H1 (cell line): ENCODE results near the gene STARD9.

Experiments used
- CEBPB ChIP-seq: IDR thresholded peaks from 2 replicates; pipeline ENCODE4 v1.6.1; 2012; ENCODE audit warnings: low read depth, low read length
- CHD2 ChIP-seq: IDR thresholded peaks from 2 replicates; pipeline ENCODE4 v1.6.1; 2012; ENCODE audit warnings: low read length, improper control_type of control experiment
- CTCF ChIP-seq, 3 experiments: IDR thresholded peaks; 1 replicate in 2 of 3; 2 replicates in 1 of 3; pipeline versions ENCODE4 v1.5.1 to v1.6.1; 2011; ENCODE audit warnings: low read length in 3 of 3, mild to moderate bottlenecking in 3 of 3, inconsistent platforms in 2 of 3, low read depth in 1 of 3, moderate library complexity in 1 of 3; ENCODE audit not compliant: insufficient read depth in 1 of 3; ENCODE audit errors: control extremely low read depth in 1 of 3
- EP300 ChIP-seq, 2 experiments: IDR thresholded peaks; 1 replicate in 1 of 2; 2 replicates in 1 of 2; pipeline ENCODE4 v1.6.1; 2011 to 2012; ENCODE audit warnings: low read depth in 2 of 2, low read length in 2 of 2, mild to moderate bottlenecking in 2 of 2, borderline replicate concordance in 1 of 2, inconsistent platforms in 1 of 2, moderate library complexity in 1 of 2
- EZH2 ChIP-seq: fragments of 200-600 bp; sonication (generic); IDR thresholded peaks from 2 replicates; pipeline ENCODE4 v1.7.1; 2012; ENCODE audit warnings: low read depth, mild to moderate bottlenecking, moderate library complexity, low read length, inconsistent platforms; ENCODE audit not compliant: severe bottlenecking
- POLR2A ChIP-seq, 2 experiments: IDR thresholded peaks; 1 replicate in 1 of 2; 2 replicates in 1 of 2; pipeline ENCODE4 v1.6.1; 2011; ENCODE audit warnings: low read depth in 2 of 2, low read length in 2 of 2, mild to moderate bottlenecking in 2 of 2; ENCODE audit errors: control extremely low read depth in 1 of 2
- POLR2AphosphoS5 ChIP-seq: IDR thresholded peaks from 2 replicates; pipeline ENCODE4 v1.6.1; 2011; ENCODE audit warnings: low read depth, low read length
- POU5F1 ChIP-seq: IDR thresholded peaks from 2 replicates; pipeline ENCODE4 v1.6.1; 2011; ENCODE audit warnings: low read depth, mild to moderate bottlenecking, low read length, moderate library complexity
- RFX5 ChIP-seq: IDR thresholded peaks from 2 replicates; pipeline ENCODE4 v1.6.1; 2011; ENCODE audit warnings: low read depth, low read length, improper control_type of control experiment, borderline replicate concordance
- SP2 ChIP-seq: IDR thresholded peaks from 2 replicates; pipeline ENCODE4 v1.6.1; 2012; ENCODE audit warnings: mild to moderate bottlenecking, low read length, inconsistent platforms
- TEAD4 ChIP-seq: IDR thresholded peaks from 2 replicates; pipeline ENCODE4 v1.6.1; 2012; ENCODE audit warnings: low read depth, low read length, inconsistent platforms, mixed read lengths
- USF2 ChIP-seq: IDR thresholded peaks from 2 replicates; pipeline ENCODE4 v1.6.1; 2011; ENCODE audit warnings: low read length, improper control_type of control experiment

- no peak for TF ChIP-seq SP2
- TF ChIP-seq CTCF (IDR thresholded peaks at IDR 0.05; ENCODE audit: control extremely low read depth in 1 of 3, insufficient read depth in 1 of 3, low read depth in 1 of 3, low read length in 3 of 3) = no peak
- no peak for TF ChIP-seq CHD2
- no peak for TF ChIP-seq POU5F1
- no peak for TF ChIP-seq TEAD4
- TF ChIP-seq POLR2A (IDR thresholded peaks at IDR 0.05; ENCODE audit: control extremely low read depth in 1 of 2, low read depth in 2 of 2, low read length in 2 of 2) = no peak
- TF ChIP-seq CEBPB = no peak
- no peak for TF ChIP-seq EZH2
- no peak for TF ChIP-seq USF2
- no peak for TF ChIP-seq RFX5
- no peak for TF ChIP-seq EP300 (IDR thresholded peaks at IDR 0.05; ENCODE audit: borderline replicate concordance in 1 of 2, low read depth in 2 of 2, low read length in 2 of 2)
- no peak for TF ChIP-seq POLR2AphosphoS5
Observed at GRCh38 chr15:42696626-42697025, 121.2 kb downstream of the STARD9 start.
